Liver (tissue), 9 donors: ENCODE measurements around the gene SLX9. TPM values are rescaled to one million over a fixed set of nuclear protein-coding genes. Genes with fewer than 3 reads are reported as not detected.

Experiments
- DNase-seq: peaks from one replicate; pipeline ENCODE4 v3.0.0-alpha.2; 2017; ENCODE audit warnings: low spot score
- H3K27ac ChIP-seq, 2 donors: one replicate each; pipeline ENCODE4 v1.7.0; 2013; ENCODE audit warnings: inconsistent platforms in 2 of 2, low read length in 2 of 2, control low read depth in 1 of 2, low read depth in 1 of 2, mild to moderate bottlenecking in 1 of 2
- H3K27me3 ChIP-seq, 4 donors: one replicate each; pipeline versions ENCODE4 v1.6.1 to v1.7.0; 2013; ENCODE audit warnings: low read length in 3 of 4, inconsistent platforms in 1 of 4, mild to moderate bottlenecking in 1 of 4, moderate library complexity in 1 of 4; ENCODE audit not compliant: control insufficient read depth in 4 of 4, insufficient read depth in 4 of 4
- H3K36me3 ChIP-seq, 4 donors: one replicate each; pipeline versions ENCODE4 v1.6.1 to v1.7.0; 2013; ENCODE audit warnings: low read length in 3 of 4, mild to moderate bottlenecking in 3 of 4, low read depth in 1 of 4, moderate library complexity in 1 of 4; ENCODE audit not compliant: control insufficient read depth in 4 of 4, insufficient read depth in 3 of 4
- H3K4me1 ChIP-seq, 4 donors: one replicate each; pipeline versions ENCODE4 v1.6.1 to v1.7.0; 2013; ENCODE audit warnings: low read length in 3 of 4, mild to moderate bottlenecking in 3 of 4, moderate library complexity in 1 of 4; ENCODE audit not compliant: control insufficient read depth in 4 of 4, insufficient read depth in 4 of 4
- H3K4me3 ChIP-seq, 3 donors: one replicate each; pipeline versions ENCODE4 v1.6.1 to v1.7.0; 2013; ENCODE audit warnings: low read length in 3 of 3, control low read depth in 1 of 3, low read depth in 1 of 3, mild to moderate bottlenecking in 1 of 3
- H3K9ac ChIP-seq, 2 donors: one replicate each; pipeline ENCODE4 v1.7.0; 2013; ENCODE audit warnings: low read length in 2 of 2, mild to moderate bottlenecking in 2 of 2, moderate library complexity in 2 of 2, control low read depth in 1 of 2, low read depth in 1 of 2
- H3K9me3 ChIP-seq, 4 donors: one replicate each; pipeline versions ENCODE4 v1.6.1 to v1.7.0; 2013; ENCODE audit warnings: low read length in 3 of 4; ENCODE audit not compliant: control insufficient read depth in 4 of 4
- GABPA ChIP-seq, 2 donors: IDR thresholded peaks in 1 of 2; conservative IDR thresholded peaks in 1 of 2; 2 replicates each; pipeline ENCODE4 v1.6.1; 2016; ENCODE audit warnings: antibody characterized with exemption in 2 of 2, mild to moderate bottlenecking in 1 of 2, moderate library complexity in 1 of 2
- HNF4A ChIP-seq, 2 donors: conservative IDR thresholded peaks; 2 replicates each; pipeline ENCODE4 v1.6.1; 2016; ENCODE audit warnings: antibody characterized with exemption in 2 of 2, mild to moderate bottlenecking in 2 of 2
- HNF4G ChIP-seq: IDR thresholded peaks from 2 replicates; pipeline ENCODE4 v1.6.1; 2016; ENCODE audit warnings: antibody characterized with exemption
- JUND ChIP-seq, 2 donors: IDR thresholded peaks; 2 replicates each; pipeline ENCODE4 v1.6.1; 2016; ENCODE audit warnings: antibody characterized with exemption in 2 of 2
- NR2F2 ChIP-seq: IDR thresholded peaks from 2 replicates; pipeline ENCODE4 v1.6.1; 2016; ENCODE audit warnings: antibody characterized with exemption
- RAD21 ChIP-seq, 2 donors: IDR thresholded peaks; 2 replicates each; pipeline ENCODE4 v1.6.1; 2016; ENCODE audit warnings: antibody characterized with exemption in 2 of 2, mild to moderate bottlenecking in 2 of 2
- RXRA ChIP-seq, 2 donors: IDR thresholded peaks; 2 replicates each; pipeline ENCODE4 v1.6.1; 2017 to 2018; ENCODE audit warnings: antibody characterized with exemption in 2 of 2, mild to moderate bottlenecking in 1 of 2
- SP1 ChIP-seq: IDR thresholded peaks from 2 replicates; pipeline ENCODE4 v1.6.1; 2018; ENCODE audit warnings: antibody characterized with exemption, mild to moderate bottlenecking
- YY1 ChIP-seq: IDR thresholded peaks from 2 replicates; pipeline ENCODE4 v1.6.1; 2016; ENCODE audit warnings: antibody characterized with exemption, mild to moderate bottlenecking
- WGBS: extraction: QIAGEN DNeasy Blood & Tissue Kit; methylation state at CpG from one replicate; pipeline ENCODE4 v1.1.7; 2013; 5-methylcytosine and 5-hydroxymethylcytosine counted together
- polyA plus RNA-seq, 2 donors: library from polyadenylated mRNA; stranded (reverse) in 1 of 2; unstranded in 1 of 2; fragments of 200-250 nt in 1 of 2; fragments of >200 nt in 1 of 2; fragmentation: Nextera tagmentation in 1 of 2; extraction: Ambion mirVana in 1 of 2; gene quantifications; one replicate each; pipeline versions ENCODE4 v1.2.1 to v1.2.3, GENCODE V29; 2013 to 2015
- total RNA-seq, 2 donors: library from RNA; depleted of rRNA; stranded (reverse); fragments of >200 nt; gene quantifications; one replicate each; pipeline ENCODE4 v1.2.3, GENCODE V29; 2014
- TF ChIP-seq, protein P1 (sequence below): fragments of 150-350 bp; IDR thresholded peaks from 2 replicates; pipeline ENCODE4 v1.5.1; 2017; ENCODE audit warnings: improper control_type of control experiment, low read depth, low read length; ENCODE audit not compliant: missing input control
- TF ChIP-seq, protein P2 (sequence below): IDR thresholded peaks from 2 replicates; pipeline ENCODE4 v1.6.1; 2016; ENCODE audit warnings: antibody characterized with exemption
- TF ChIP-seq, protein P3 (sequence below): IDR thresholded peaks from 2 replicates; pipeline ENCODE4 v1.6.1; 2016; ENCODE audit warnings: antibody characterized with exemption
- TF ChIP-seq, protein P4 (sequence below): IDR thresholded peaks from 2 replicates; pipeline ENCODE4 v1.6.1; 2016; ENCODE audit warnings: antibody characterized with exemption, mild to moderate bottlenecking
- TF ChIP-seq, protein P5 (sequence below): IDR thresholded peaks from 2 replicates; pipeline ENCODE4 v1.6.1; 2016; ENCODE audit warnings: antibody characterized with exemption
- donor health status: healthy.
- donor health status: healthy.
- donor health status: healthy.
- donor health status: healthy.
- donor health status: healthy.

SLX9 gene
- total and polyA plus RNA-seq, 4 donors, result 7.5 to 20.3 (median 12.2) TPM

DNA sequence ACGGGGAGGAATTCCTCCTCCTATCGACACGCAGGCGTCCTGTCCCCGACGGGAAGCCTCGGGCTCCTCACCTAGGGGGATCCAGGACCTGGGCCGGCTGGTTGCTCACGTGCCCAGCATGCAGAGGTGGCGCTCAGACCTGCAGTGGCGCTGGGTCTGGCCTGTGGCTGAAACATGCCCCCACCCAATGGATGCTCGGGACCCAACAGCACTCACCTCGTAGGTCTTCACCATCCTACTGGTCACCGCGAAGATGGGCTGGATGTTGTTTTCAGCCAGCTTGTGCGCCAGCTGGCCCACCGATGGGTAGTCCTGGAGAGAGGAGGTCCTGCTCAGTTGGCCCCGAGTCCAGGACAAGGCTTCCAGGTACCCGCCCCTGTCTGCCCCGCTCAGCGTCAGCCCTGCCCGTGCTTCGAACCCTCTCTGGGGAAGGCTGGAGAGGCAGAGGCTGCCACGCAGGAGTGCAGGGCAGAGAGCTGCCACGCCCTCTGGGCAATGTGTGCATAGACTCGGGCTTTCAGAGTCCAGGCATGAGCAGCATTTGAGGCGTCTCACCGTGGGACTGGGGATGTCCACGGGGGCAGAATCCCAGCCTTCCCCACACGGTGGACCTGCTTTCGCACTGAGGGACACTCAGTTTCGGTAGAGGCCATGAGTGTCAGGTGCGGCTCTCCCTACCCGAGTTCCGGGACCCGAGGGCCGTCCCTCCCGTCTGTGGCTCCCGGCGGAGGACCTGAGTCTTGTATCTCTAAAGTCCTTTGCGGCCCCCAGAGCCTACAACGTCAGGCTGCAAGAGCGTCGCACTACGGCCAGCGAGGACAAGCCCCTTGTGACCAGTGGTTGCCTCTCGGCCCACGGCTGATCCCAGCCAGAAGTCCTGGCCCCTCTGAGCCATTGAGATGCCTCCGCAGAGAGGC lies 40.7 kb upstream of the SLX9 start (continued):
- TF ChIP-seq, protein P1, sequence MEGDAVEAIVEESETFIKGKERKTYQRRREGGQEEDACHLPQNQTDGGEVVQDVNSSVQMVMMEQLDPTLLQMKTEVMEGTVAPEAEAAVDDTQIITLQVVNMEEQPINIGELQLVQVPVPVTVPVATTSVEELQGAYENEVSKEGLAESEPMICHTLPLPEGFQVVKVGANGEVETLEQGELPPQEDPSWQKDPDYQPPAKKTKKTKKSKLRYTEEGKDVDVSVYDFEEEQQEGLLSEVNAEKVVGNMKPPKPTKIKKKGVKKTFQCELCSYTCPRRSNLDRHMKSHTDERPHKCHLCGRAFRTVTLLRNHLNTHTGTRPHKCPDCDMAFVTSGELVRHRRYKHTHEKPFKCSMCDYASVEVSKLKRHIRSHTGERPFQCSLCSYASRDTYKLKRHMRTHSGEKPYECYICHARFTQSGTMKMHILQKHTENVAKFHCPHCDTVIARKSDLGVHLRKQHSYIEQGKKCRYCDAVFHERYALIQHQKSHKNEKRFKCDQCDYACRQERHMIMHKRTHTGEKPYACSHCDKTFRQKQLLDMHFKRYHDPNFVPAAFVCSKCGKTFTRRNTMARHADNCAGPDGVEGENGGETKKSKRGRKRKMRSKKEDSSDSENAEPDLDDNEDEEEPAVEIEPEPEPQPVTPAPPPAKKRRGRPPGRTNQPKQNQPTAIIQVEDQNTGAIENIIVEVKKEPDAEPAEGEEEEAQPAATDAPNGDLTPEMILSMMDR, result no peak
- no peak for TF ChIP-seq RXRA (IDR thresholded peaks at IDR 0.05)
- no peak for TF ChIP-seq HNF4A (conservative IDR thresholded peaks at IDR 0.05)
- TF ChIP-seq, protein P2, sequence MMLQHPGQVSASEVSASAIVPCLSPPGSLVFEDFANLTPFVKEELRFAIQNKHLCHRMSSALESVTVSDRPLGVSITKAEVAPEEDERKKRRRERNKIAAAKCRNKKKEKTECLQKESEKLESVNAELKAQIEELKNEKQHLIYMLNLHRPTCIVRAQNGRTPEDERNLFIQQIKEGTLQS, result no peak

DNA sequence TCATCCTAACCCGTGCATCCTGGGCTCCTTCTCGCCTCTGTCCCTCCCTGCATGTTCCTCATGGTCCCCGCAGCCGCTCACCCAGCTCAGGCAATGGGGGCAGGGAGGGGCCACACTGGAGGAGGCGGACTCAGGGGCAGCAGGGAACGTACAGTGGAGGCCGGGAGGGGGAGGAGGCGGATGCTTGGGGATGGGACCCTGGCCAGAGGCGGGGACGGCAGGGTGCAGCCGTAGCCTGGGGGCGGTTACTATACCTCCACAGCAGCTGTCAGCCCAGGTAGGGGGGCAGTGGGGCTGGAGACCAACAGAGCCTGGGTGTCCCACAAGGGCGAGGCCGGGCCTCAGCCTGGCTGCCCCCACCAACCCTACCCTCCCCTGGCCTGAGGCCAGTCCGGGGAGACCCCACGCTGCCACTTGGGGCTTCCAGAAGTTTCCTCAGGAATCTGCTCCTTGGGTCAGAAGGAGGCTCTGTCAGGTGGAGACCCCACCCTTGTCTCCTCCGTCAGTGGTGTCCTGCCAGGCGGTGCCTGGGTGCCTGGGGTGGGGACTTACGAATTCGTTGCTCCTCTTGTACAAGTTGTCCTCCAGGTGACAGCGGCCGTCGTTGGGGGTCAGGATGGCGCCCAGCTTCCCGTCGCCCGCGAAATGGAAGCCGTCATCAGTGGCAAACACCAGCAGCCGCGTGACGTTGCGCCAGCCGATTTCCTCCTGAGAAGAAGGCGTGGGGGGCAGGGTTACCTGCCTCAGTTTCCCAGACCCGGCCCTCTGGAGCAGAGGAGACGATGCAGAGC lies 39.9 kb upstream of the SLX9 start:
- 93% methylated on average over 37 of the region's 37 CpGs for WGBS
- Histone ChIP-seq H3K9me3 (no peaks in the 10 kb centered on the region), H3K36me3 (peaks cover 0 to 11% (median 0%) of the 10 kb centered on the region in 4 donors), H3K9ac (no peak overlapping the region), H3K27ac (no peak overlapping the region), H3K27me3 (no peaks in the 10 kb centered on the region), H3K4me1 (no peaks in the 10 kb centered on the region), H3K4me3 (no peak overlapping the region)
- TF ChIP-seq HNF4A (conservative IDR thresholded peaks at IDR 0.05), result no peak
- TF ChIP-seq, protein P3, sequence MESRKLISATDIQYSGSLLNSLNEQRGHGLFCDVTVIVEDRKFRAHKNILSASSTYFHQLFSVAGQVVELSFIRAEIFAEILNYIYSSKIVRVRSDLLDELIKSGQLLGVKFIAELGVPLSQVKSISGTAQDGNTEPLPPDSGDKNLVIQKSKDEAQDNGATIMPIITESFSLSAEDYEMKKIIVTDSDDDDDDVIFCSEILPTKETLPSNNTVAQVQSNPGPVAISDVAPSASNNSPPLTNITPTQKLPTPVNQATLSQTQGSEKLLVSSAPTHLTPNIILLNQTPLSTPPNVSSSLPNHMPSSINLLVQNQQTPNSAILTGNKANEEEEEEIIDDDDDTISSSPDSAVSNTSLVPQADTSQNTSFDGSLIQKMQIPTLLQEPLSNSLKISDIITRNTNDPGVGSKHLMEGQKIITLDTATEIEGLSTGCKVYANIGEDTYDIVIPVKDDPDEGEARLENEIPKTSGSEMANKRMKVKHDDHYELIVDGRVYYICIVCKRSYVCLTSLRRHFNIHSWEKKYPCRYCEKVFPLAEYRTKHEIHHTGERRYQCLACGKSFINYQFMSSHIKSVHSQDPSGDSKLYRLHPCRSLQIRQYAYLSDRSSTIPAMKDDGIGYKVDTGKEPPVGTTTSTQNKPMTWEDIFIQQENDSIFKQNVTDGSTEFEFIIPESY, result no peak
- no peak for TF ChIP-seq YY1
- TF ChIP-seq JUND (IDR thresholded peaks at IDR 0.05), result no peak
- no peak for TF ChIP-seq GABPA (IDR thresholded peaks at IDR 0.05 in 1 of 2, conservative IDR thresholded peaks at IDR 0.05 in 1 of 2)
- TF ChIP-seq, protein P4, sequence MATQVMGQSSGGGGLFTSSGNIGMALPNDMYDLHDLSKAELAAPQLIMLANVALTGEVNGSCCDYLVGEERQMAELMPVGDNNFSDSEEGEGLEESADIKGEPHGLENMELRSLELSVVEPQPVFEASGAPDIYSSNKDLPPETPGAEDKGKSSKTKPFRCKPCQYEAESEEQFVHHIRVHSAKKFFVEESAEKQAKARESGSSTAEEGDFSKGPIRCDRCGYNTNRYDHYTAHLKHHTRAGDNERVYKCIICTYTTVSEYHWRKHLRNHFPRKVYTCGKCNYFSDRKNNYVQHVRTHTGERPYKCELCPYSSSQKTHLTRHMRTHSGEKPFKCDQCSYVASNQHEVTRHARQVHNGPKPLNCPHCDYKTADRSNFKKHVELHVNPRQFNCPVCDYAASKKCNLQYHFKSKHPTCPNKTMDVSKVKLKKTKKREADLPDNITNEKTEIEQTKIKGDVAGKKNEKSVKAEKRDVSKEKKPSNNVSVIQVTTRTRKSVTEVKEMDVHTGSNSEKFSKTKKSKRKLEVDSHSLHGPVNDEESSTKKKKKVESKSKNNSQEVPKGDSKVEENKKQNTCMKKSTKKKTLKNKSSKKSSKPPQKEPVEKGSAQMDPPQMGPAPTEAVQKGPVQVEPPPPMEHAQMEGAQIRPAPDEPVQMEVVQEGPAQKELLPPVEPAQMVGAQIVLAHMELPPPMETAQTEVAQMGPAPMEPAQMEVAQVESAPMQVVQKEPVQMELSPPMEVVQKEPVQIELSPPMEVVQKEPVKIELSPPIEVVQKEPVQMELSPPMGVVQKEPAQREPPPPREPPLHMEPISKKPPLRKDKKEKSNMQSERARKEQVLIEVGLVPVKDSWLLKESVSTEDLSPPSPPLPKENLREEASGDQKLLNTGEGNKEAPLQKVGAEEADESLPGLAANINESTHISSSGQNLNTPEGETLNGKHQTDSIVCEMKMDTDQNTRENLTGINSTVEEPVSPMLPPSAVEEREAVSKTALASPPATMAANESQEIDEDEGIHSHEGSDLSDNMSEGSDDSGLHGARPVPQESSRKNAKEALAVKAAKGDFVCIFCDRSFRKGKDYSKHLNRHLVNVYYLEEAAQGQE, result no peak
- no peak for TF ChIP-seq HNF4G
- TF ChIP-seq RAD21 (IDR thresholded peaks at IDR 0.05), result no peak
- TF ChIP-seq SP1, result no peak
- TF ChIP-seq RXRA (IDR thresholded peaks at IDR 0.05), result no peak
- no peak for TF ChIP-seq NR2F2
- TF ChIP-seq, protein P5, sequence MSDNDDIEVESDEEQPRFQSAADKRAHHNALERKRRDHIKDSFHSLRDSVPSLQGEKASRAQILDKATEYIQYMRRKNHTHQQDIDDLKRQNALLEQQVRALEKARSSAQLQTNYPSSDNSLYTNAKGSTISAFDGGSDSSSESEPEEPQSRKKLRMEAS, result no peak
- DNase-seq, result no peak
